Astrocyte (in vitro differentiated cells and primary cell): ENCODE data around the gene HTRA2.

ENCODE experiments used
- EZH2 ChIP-seq: IDR thresholded peaks from 2 replicates; pipeline ENCODE4 v1.6.1; 2012; ENCODE audit warnings: mild to moderate bottlenecking, low read length, inconsistent platforms; ENCODE audit not compliant: insufficient read depth
- TF ChIP-seq, protein P1 (sequence below): IDR thresholded peaks from 2 replicates; pipeline ENCODE4 v1.5.1; 2011; ENCODE audit warnings: low read depth, mild to moderate bottlenecking, inconsistent platforms, low read length, moderate library complexity; ENCODE audit not compliant: insufficient read depth

DNA sequence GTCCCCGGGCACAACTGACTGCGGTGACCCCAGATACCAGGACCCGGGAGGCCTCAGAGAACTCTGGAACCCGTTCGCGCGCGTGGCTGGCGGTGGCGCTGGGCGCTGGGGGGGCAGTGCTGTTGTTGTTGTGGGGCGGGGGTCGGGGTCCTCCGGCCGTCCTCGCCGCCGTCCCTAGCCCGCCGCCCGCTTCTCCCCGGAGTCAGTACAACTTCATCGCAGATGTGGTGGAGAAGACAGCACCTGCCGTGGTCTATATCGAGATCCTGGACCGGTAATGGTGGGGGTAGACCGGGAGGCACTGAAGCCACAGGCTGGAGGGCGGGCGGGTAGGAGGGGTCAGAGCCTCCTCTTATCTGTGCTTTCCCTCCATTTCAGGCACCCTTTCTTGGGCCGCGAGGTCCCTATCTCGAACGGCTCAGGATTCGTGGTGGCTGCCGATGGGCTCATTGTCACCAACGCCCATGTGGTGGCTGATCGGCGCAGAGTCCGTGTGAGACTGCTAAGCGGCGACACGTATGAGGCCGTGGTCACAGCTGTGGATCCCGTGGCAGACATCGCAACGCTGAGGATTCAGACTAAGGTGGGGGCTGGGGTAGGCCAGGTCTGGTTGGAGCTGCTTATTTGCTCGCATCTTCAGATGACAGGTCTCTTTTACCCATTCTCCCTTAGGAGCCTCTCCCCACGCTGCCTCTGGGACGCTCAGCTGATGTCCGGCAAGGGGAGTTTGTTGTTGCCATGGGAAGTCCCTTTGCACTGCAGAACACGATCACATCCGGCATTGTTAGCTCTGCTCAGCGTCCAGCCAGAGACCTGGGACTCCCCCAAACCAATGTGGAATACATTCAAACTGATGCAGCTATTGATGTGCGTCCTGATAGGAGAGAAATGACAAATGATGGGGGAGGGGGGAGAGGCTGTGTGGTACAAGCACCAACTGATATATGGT, 780 bp downstream of the HTRA2 start:
- TF ChIP-seq, protein P1, sequence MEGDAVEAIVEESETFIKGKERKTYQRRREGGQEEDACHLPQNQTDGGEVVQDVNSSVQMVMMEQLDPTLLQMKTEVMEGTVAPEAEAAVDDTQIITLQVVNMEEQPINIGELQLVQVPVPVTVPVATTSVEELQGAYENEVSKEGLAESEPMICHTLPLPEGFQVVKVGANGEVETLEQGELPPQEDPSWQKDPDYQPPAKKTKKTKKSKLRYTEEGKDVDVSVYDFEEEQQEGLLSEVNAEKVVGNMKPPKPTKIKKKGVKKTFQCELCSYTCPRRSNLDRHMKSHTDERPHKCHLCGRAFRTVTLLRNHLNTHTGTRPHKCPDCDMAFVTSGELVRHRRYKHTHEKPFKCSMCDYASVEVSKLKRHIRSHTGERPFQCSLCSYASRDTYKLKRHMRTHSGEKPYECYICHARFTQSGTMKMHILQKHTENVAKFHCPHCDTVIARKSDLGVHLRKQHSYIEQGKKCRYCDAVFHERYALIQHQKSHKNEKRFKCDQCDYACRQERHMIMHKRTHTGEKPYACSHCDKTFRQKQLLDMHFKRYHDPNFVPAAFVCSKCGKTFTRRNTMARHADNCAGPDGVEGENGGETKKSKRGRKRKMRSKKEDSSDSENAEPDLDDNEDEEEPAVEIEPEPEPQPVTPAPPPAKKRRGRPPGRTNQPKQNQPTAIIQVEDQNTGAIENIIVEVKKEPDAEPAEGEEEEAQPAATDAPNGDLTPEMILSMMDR: no peak
- no peak for TF ChIP-seq EZH2
